CD14-positive monocyte (primary cell): Measurements from ENCODE around the gene CCDC7. TPM values are rescaled to one million over a fixed set of nuclear protein-coding genes. Genes with fewer than 3 reads are reported as not detected.

Source experiments
- DNase-seq, 3 donors: peaks; one replicate each; pipeline ENCODE4 v3.0.0-alpha.2; 2011 to 2022
- H2AFZ ChIP-seq: 2 replicates; pipeline ENCODE4 v1.6.0; 2012; ENCODE audit warnings: mild to moderate bottlenecking, low read depth, low read length, inconsistent platforms; ENCODE audit not compliant: insufficient read depth, poor library complexity, severe bottlenecking
- H3K27ac ChIP-seq, 2 donors: 1 replicate in 1 of 2; 2 replicates in 1 of 2; pipeline ENCODE4 v1.5.1; 2012 to 2013; ENCODE audit warnings: low read length in 2 of 2, control low read depth in 1 of 2, inconsistent platforms in 1 of 2, low read depth in 1 of 2, mild to moderate bottlenecking in 1 of 2
- H3K27me3 ChIP-seq, 2 donors: one replicate each; pipeline versions ENCODE4 v1.6.0 to v1.6.1; 2011 to 2013; ENCODE audit warnings: low read length in 2 of 2; ENCODE audit not compliant: control insufficient read depth in 2 of 2, insufficient read depth in 2 of 2
- H3K36me3 ChIP-seq, 2 donors: replicated peaks in 1 of 2; 1 replicate in 1 of 2; 2 replicates in 1 of 2; pipeline versions ENCODE4 v1.5.1 to v1.6.1; 2012 to 2013; ENCODE audit warnings: low read length in 2 of 2, control low read depth in 1 of 2, inconsistent platforms in 1 of 2, mild to moderate bottlenecking in 1 of 2; ENCODE audit not compliant: insufficient read depth in 2 of 2, control insufficient read depth in 1 of 2
- H3K4me1 ChIP-seq, 2 donors: 1 replicate in 1 of 2; 2 replicates in 1 of 2; pipeline versions ENCODE4 v1.5.1 to v1.6.1; 2012 to 2013; ENCODE audit warnings: low read length in 2 of 2, control low read depth in 1 of 2, inconsistent platforms in 1 of 2, mild to moderate bottlenecking in 1 of 2, moderate library complexity in 1 of 2; ENCODE audit not compliant: insufficient read depth in 2 of 2, control insufficient read depth in 1 of 2
- H3K4me2 ChIP-seq: replicated peaks from 2 replicates; pipeline ENCODE3; 2012; ENCODE audit warnings: low read length, moderate library complexity, mild to moderate bottlenecking; ENCODE audit not compliant: poor library complexity, severe bottlenecking; ENCODE audit errors: extremely low read depth
- H3K4me3 ChIP-seq, 3 experiments: fragments of 200-600 bp in 1 of 3; sonication (generic) in 1 of 3; replicated peaks in 1 of 3; 1 replicate in 2 of 3; 2 replicates in 1 of 3; pipeline ENCODE4 v1.5.1; 2011 to 2013; ENCODE audit warnings: low read length in 3 of 3, mild to moderate bottlenecking in 3 of 3, control low read depth in 2 of 3, low read depth in 2 of 3, inconsistent platforms in 1 of 3, moderate library complexity in 1 of 3
- H3K79me2 ChIP-seq: 2 replicates; pipeline ENCODE4 v1.6.0; 2012; ENCODE audit warnings: mild to moderate bottlenecking, control low read depth, inconsistent platforms, low read length, moderate library complexity; ENCODE audit not compliant: insufficient read depth
- H3K9ac ChIP-seq: 2 replicates; pipeline ENCODE4 v1.6.0; 2017; ENCODE audit warnings: low read length, mild to moderate bottlenecking; ENCODE audit not compliant: insufficient read depth, poor library complexity, severe bottlenecking
- H3K9me3 ChIP-seq, 2 donors: replicated peaks in 1 of 2; 1 replicate in 1 of 2; 2 replicates in 1 of 2; pipeline versions ENCODE4 v1.5.1 to v1.6.1; 2012 to 2013; ENCODE audit warnings: low read length in 2 of 2, control low read depth in 1 of 2; ENCODE audit not compliant: control insufficient read depth in 1 of 2, insufficient read depth in 1 of 2
- H4K20me1 ChIP-seq: 2 replicates; pipeline ENCODE4 v1.6.0; 2012; ENCODE audit warnings: mild to moderate bottlenecking, low read length, control low read depth, moderate library complexity; ENCODE audit not compliant: insufficient read depth
- H3K27ac Mint-ChIP-seq, 7 donors: one replicate each; pipeline ENCODE4 v1.8.0; 2020; ENCODE audit warnings: mild to moderate bottlenecking in 7 of 7, mixed read lengths in 7 of 7, moderate library complexity in 6 of 7, inconsistent platforms in 2 of 7
- H3K27me3 Mint-ChIP-seq, 3 donors: one replicate each; pipeline ENCODE4 v1.8.0; 2021 to 2022; ENCODE audit warnings: low read depth in 3 of 3, mild to moderate bottlenecking in 3 of 3, mixed read lengths in 3 of 3, moderate library complexity in 3 of 3, inconsistent platforms in 1 of 3
- H3K36me3 Mint-ChIP-seq, 2 donors: one replicate each; pipeline ENCODE4 v1.8.0; 2020; ENCODE audit warnings: mixed read lengths in 2 of 2, inconsistent platforms in 1 of 2, mild to moderate bottlenecking in 1 of 2
- H3K4me1 Mint-ChIP-seq: one replicate; pipeline ENCODE4 v1.8.0; 2020; ENCODE audit warnings: mild to moderate bottlenecking, mixed read lengths
- H3K4me3 Mint-ChIP-seq, 2 donors: one replicate each; pipeline ENCODE4 v1.8.0; 2020; ENCODE audit warnings: mild to moderate bottlenecking in 2 of 2, mixed read lengths in 2 of 2, moderate library complexity in 1 of 2
- H3K9me3 Mint-ChIP-seq, 7 donors: one replicate each; pipeline ENCODE4 v1.8.0; 2020 to 2022; ENCODE audit warnings: mixed read lengths in 7 of 7, mild to moderate bottlenecking in 6 of 7, moderate library complexity in 6 of 7, inconsistent platforms in 2 of 7
- WGBS: methylation state at CpG from one replicate; pipeline ENCODE4 v1.1.5; 2013; ENCODE audit warnings: missing lambda C conversion rate; ENCODE audit not compliant: insufficient coverage; 5-methylcytosine and 5-hydroxymethylcytosine counted together
- intact Hi-C, 2 donors: fragments of 100-400 bp; cut with micrococcal nuclease; formaldehyde crosslinking; loops; one replicate each; pipeline versions ENCODE4 v1.15.0 to v1.15.1; 2023
- polyA plus RNA-seq, 3 donors: library from polyadenylated mRNA; depleted of rRNA in 1 of 3; unstranded in 2 of 3; stranded (reverse) in 1 of 3; fragments of 300-500 nt in 2 of 3; fragments of >200 nt in 1 of 3; fragmentation: Illumina TruSeq in 2 of 3; gene quantifications; 1 replicate in 2 of 3; 2 replicates in 1 of 3; pipeline ENCODE4 v1.2.3, GENCODE V29; 2012 to 2021
- TF ChIP-seq, protein P1 (sequence below): fragments of 200-600 bp; IDR thresholded peaks from one replicate; pipeline ENCODE4 v1.8.0; 2022; ENCODE audit warnings: antibody characterized with exemption, mild to moderate bottlenecking

Gene CCDC7
- polyA plus RNA-seq, 3 donors, result 1.3 to 2.3 (median 2.0) TPM

DNA sequence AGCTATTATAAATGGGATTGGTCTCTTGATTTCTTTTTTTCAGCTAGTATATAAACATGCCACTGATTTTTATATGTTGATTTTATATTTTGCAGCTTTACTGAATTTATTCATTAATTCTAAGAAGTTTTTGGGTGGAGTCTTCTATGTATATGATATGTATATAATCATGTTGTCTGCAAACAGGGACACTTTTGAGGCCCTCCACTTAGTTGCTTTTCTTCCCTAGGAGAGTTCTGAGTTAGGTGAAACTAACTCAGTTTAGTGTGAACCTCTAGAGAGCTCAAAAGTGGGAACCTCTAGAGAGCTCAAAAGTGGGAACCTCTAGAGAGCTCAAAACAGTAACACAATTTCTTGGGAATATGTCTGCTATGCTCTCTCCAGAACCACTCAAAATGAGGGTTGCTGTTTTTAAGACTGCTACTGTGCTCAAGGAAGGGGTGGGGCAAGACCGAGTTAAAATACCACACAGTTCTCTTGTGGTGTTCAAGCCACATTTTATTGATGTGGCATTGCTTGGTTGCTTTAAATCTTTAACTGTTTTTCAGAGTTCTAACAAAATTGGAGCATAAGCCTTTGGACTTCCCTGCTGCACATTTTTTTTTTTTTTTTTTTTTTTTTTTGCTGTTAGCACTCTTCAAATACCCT lies 13.2 kb downstream of the CCDC7 start:
- intact Hi-C loops, result no loop called here
- no peaks in the 10 kb centered on the region for H3K4me1 ChIP-seq
- H3K4me3 Mint-ChIP-seq, result no peak overlapping the region
- no peaks in the 10 kb centered on the region for H3K9me3 ChIP-seq
- no peaks in the 10 kb centered on the region for H3K9me3 Mint-ChIP-seq
- no peaks in the 10 kb centered on the region for H3K4me1 Mint-ChIP-seq
- no peak overlapping the region for H3K27ac ChIP-seq
- H4K20me1 ChIP-seq, result no peaks in the 10 kb centered on the region
- no peak for DNase-seq
- 86% methylated on average over 1 of the region's 1 CpG for WGBS
- H3K79me2 ChIP-seq, result no peaks in the 10 kb centered on the region
- H3K36me3 ChIP-seq, result peaks cover 7 to 9% of the 10 kb centered on the region in 2 donors
- H3K4me2 ChIP-seq, result no peak overlapping the region
- no peak overlapping the region for H3K27ac Mint-ChIP-seq
- H3K27me3 ChIP-seq, result no peaks in the 10 kb centered on the region
- peaks cover 43 to 48% of the 10 kb centered on the region in 2 donors for H3K36me3 Mint-ChIP-seq
- H3K27me3 Mint-ChIP-seq, result no peaks in the 10 kb centered on the region
- no peak overlapping the region for H2AFZ ChIP-seq
- TF ChIP-seq, protein P1, sequence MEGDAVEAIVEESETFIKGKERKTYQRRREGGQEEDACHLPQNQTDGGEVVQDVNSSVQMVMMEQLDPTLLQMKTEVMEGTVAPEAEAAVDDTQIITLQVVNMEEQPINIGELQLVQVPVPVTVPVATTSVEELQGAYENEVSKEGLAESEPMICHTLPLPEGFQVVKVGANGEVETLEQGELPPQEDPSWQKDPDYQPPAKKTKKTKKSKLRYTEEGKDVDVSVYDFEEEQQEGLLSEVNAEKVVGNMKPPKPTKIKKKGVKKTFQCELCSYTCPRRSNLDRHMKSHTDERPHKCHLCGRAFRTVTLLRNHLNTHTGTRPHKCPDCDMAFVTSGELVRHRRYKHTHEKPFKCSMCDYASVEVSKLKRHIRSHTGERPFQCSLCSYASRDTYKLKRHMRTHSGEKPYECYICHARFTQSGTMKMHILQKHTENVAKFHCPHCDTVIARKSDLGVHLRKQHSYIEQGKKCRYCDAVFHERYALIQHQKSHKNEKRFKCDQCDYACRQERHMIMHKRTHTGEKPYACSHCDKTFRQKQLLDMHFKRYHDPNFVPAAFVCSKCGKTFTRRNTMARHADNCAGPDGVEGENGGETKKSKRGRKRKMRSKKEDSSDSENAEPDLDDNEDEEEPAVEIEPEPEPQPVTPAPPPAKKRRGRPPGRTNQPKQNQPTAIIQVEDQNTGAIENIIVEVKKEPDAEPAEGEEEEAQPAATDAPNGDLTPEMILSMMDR, result no peak
- H3K4me3 ChIP-seq, result no peak overlapping the region
- H3K9ac ChIP-seq, result no peak overlapping the region

- Mint-ChIP-seq H3K27me3 (no peaks in the 10 kb centered on the region), H3K4me1 (no peaks in the 10 kb centered on the region), H3K4me3 (no peak overlapping the region), H3K9me3 (no peaks in the 10 kb centered on the region), H3K36me3 (peaks cover 44 to 50% of the 10 kb centered on the region in 2 donors), H3K27ac (no peak overlapping the region)
- H3K9ac ChIP-seq, result no peak overlapping the region
- H4K20me1 ChIP-seq, result no peaks in the 10 kb centered on the region
- no peak overlapping the region for H2AFZ ChIP-seq
- no peak overlapping the region for H3K27ac ChIP-seq
- no peaks in the 10 kb centered on the region for H3K79me2 ChIP-seq
- H3K27me3 ChIP-seq, result no peaks in the 10 kb centered on the region
- H3K9me3 ChIP-seq, result no peaks in the 10 kb centered on the region
- H3K4me2 ChIP-seq, result no peak overlapping the region
- intact Hi-C loops, result no loop called here
- TF ChIP-seq, protein P1, result no peak
- no peaks in the 10 kb centered on the region for H3K4me1 ChIP-seq
- H3K4me3 ChIP-seq, result no peak overlapping the region
- H3K36me3 ChIP-seq, result peaks cover 5 to 9% of the 10 kb centered on the region in 2 donors
- DNase-seq, result no peak
- no CpG with 5 or more reads among the region's 1 CpG for WGBS
Measured at GRCh38 chr10:32461203-32461602, 15.3 kb downstream of the CCDC7 start.
